H1 (cell line): ENCODE results near the gene FRMD4B. TPM values are rescaled to one million over a fixed set of nuclear protein-coding genes. Genes with fewer than 3 reads are reported as not detected.

Source experiments
- CTCF ChIA-PET: fragments of 300-600 bp; sonication (Branson Sonifier 250); formaldehyde crosslinking; loops from one replicate; lab custom pipeline; 2021; ENCODE audit not compliant: partially characterized antibody; lab: Charles Lee
- POLR2A ChIA-PET: fragments of 300-600 bp; sonication (Branson Sonifier 250); formaldehyde crosslinking; loops from one replicate; lab custom pipeline; 2021; ENCODE audit warnings: inconsistent platforms; ENCODE audit not compliant: partially characterized antibody; lab: Charles Lee
- DNase-seq, 2 experiments: peaks; one replicate each; pipeline versions ENCODE4 v3.0.0 to v3.0.0-alpha.2; 2010 to 2022; ENCODE audit warnings: low spot score in 2 of 2, low read depth in 1 of 2, mixed read lengths in 1 of 2
- FAIRE-seq: peaks from 2 replicates; lab custom pipeline; 2011; peaks lifted over from hg19 to GRCh38; lab: Jason Lieb, UNC
- H2AFZ ChIP-seq: 2 replicates; pipeline ENCODE4 v1.8.1; 2012; ENCODE audit warnings: low read length, inconsistent platforms
- H2AK5ac ChIP-seq: 2 replicates; pipeline ENCODE4 v1.6.1; 2013; ENCODE audit warnings: low read depth, low read length
- H2BK120ac ChIP-seq: replicated peaks from 2 replicates; pipeline ENCODE3; 2013; ENCODE audit warnings: low read depth, low read length, inconsistent platforms
- H2BK12ac ChIP-seq: 2 replicates; pipeline ENCODE4 v1.6.1; 2013; ENCODE audit warnings: low read depth, low read length
- H2BK15ac ChIP-seq: 2 replicates; pipeline ENCODE4 v1.6.1; 2013; ENCODE audit warnings: low read length
- H2BK20ac ChIP-seq: 2 replicates; pipeline ENCODE4 v1.6.1; 2013; ENCODE audit warnings: low read length
- H2BK5ac ChIP-seq: 2 replicates; pipeline ENCODE4 v1.6.1; 2013; ENCODE audit warnings: low read depth, low read length
- H3K14ac ChIP-seq: 2 replicates; pipeline ENCODE4 v1.6.1; 2013; ENCODE audit warnings: inconsistent platforms; ENCODE audit not compliant: insufficient read length
- H3K18ac ChIP-seq: 2 replicates; pipeline ENCODE4 v1.6.1; 2013; ENCODE audit warnings: low read length; ENCODE audit errors: extremely low read depth
- H3K23ac ChIP-seq: 2 replicates; pipeline ENCODE4 v1.6.1; 2013; ENCODE audit warnings: inconsistent platforms; ENCODE audit not compliant: insufficient read length
- H3K23me2 ChIP-seq: 2 replicates; pipeline ENCODE4 v1.6.1; 2013; ENCODE audit warnings: low read depth, low read length
- H3K27ac ChIP-seq: 2 replicates; pipeline ENCODE4 v1.6.1; 2011; ENCODE audit warnings: low read depth, low read length, inconsistent platforms
- H3K27me3 ChIP-seq, 4 experiments: replicated peaks in 1 of 4; 1 replicate in 1 of 4; 2 replicates in 3 of 4; pipeline versions ENCODE4 v1.6.1 to v1.8.1; 2011 to 2013; ENCODE audit warnings: low read length in 3 of 4, mild to moderate bottlenecking in 3 of 4, inconsistent platforms in 2 of 4, mixed read lengths in 2 of 4, moderate library complexity in 1 of 4; ENCODE audit not compliant: control insufficient read depth in 3 of 4, insufficient read depth in 3 of 4; ENCODE audit errors: extremely low read depth in 1 of 4
- H3K36me3 ChIP-seq, 4 experiments: 2 replicates each; pipeline versions ENCODE4 v1.6.1 to v1.8.1; 2011 to 2013; ENCODE audit warnings: mild to moderate bottlenecking in 4 of 4, low read length in 3 of 4, moderate library complexity in 2 of 4, control low read depth in 1 of 4, inconsistent platforms in 1 of 4; ENCODE audit not compliant: insufficient read depth in 4 of 4, control insufficient read depth in 2 of 4
- H3K4ac ChIP-seq: replicated peaks from 2 replicates; pipeline ENCODE3; 2013; ENCODE audit warnings: low read length, low read depth, mixed read lengths, inconsistent platforms; ENCODE audit not compliant: insufficient read length
- H3K4me1 ChIP-seq, 4 experiments: replicated peaks in 1 of 4; 1 replicate in 1 of 4; 2 replicates in 3 of 4; pipeline versions ENCODE4 v1.6.1 to v1.8.1; 2011 to 2013; ENCODE audit warnings: low read length in 3 of 4, inconsistent platforms in 2 of 4, mixed read lengths in 1 of 4; ENCODE audit not compliant: insufficient read depth in 4 of 4, control insufficient read depth in 3 of 4
- H3K4me2 ChIP-seq, 2 experiments: 2 replicates each; pipeline versions ENCODE4 v1.6.1 to v1.8.1; 2011 to 2013; ENCODE audit warnings: low read depth in 2 of 2, low read length in 2 of 2, control low read depth in 1 of 2, inconsistent platforms in 1 of 2, mild to moderate bottlenecking in 1 of 2; ENCODE audit not compliant: insufficient read depth in 1 of 2
- H3K4me3 ChIP-seq, 4 experiments: fragments of 200-600, 300-600 bp in 1 of 4; sonication (generic), shearing (Covaris generic), sonication (Bioruptor Twin) in 1 of 4; 2 replicates each; pipeline versions ENCODE4 v1.5.1 to v1.8.1; 2011 to 2016; ENCODE audit warnings: low read length in 4 of 4, low read depth in 3 of 4, control low read depth in 2 of 4, inconsistent platforms in 2 of 4, mild to moderate bottlenecking in 2 of 4, mixed read lengths in 1 of 4, moderate library complexity in 1 of 4; ENCODE audit not compliant: insufficient read depth in 2 of 4; ENCODE audit errors: extremely low read depth in 1 of 4
- H3K56ac ChIP-seq: replicated peaks from 2 replicates; pipeline ENCODE3; 2013; ENCODE audit warnings: low read depth, mild to moderate bottlenecking, mixed read lengths, low read length, inconsistent platforms; ENCODE audit not compliant: insufficient read length
- H3K79me1 ChIP-seq: 2 replicates; pipeline ENCODE4 v1.6.1; 2013; ENCODE audit warnings: low read depth, low read length, control low read depth
- H3K79me2 ChIP-seq, 2 experiments: 2 replicates each; pipeline versions ENCODE4 v1.6.1 to v1.8.1; 2012 to 2013; ENCODE audit warnings: low read length in 2 of 2, mild to moderate bottlenecking in 2 of 2, inconsistent platforms in 1 of 2; ENCODE audit not compliant: insufficient read depth in 2 of 2, control insufficient read depth in 1 of 2
- H3K9ac ChIP-seq, 4 experiments: replicated peaks in 1 of 4; 1 replicate in 1 of 4; 2 replicates in 3 of 4; pipeline versions ENCODE4 v1.6.1 to v1.8.1; 2011 to 2013; ENCODE audit warnings: low read depth in 3 of 4, low read length in 3 of 4, control low read depth in 2 of 4, mild to moderate bottlenecking in 2 of 4, moderate library complexity in 2 of 4, inconsistent platforms in 1 of 4; ENCODE audit errors: extremely low read depth in 1 of 4
- H3K9me3 ChIP-seq, 2 experiments: 2 replicates each; pipeline versions ENCODE4 v1.6.1 to v1.8.1; 2012 to 2013; ENCODE audit warnings: mild to moderate bottlenecking in 2 of 2, moderate library complexity in 2 of 2, control low read depth in 1 of 2, inconsistent platforms in 1 of 2, low read depth in 1 of 2, low read length in 1 of 2, mixed read lengths in 1 of 2; ENCODE audit not compliant: insufficient read depth in 2 of 2
- H4K20me1 ChIP-seq, 2 experiments: replicated peaks in 1 of 2; 2 replicates each; pipeline versions ENCODE3 to v1.8.1; 2011 to 2013; ENCODE audit warnings: inconsistent platforms in 2 of 2, low read length in 2 of 2, mild to moderate bottlenecking in 1 of 2; ENCODE audit not compliant: insufficient read depth in 2 of 2, control insufficient read depth in 1 of 2
- H4K5ac ChIP-seq: 2 replicates; pipeline ENCODE4 v1.6.1; 2013; ENCODE audit warnings: low read length, low read depth, mixed read lengths, inconsistent platforms; ENCODE audit not compliant: insufficient read length
- H4K8ac ChIP-seq: 2 replicates; pipeline ENCODE4 v1.8.0; 2013; ENCODE audit warnings: mild to moderate bottlenecking, moderate library complexity, low read length, inconsistent platforms; ENCODE audit not compliant: insufficient read depth; ENCODE audit errors: extremely low read depth
- H4K91ac ChIP-seq: replicated peaks from 2 replicates; pipeline ENCODE3; 2013; ENCODE audit warnings: low read length, mixed read lengths, inconsistent platforms; ENCODE audit not compliant: insufficient read length
- ASH2L ChIP-seq: fragments of 200-600, 300-600 bp; sonication (generic); IDR thresholded peaks from one replicate; pipeline ENCODE4 v1.7.1; 2017; ENCODE audit warnings: low read length
- CHD1 ChIP-seq: IDR thresholded peaks from 2 replicates; pipeline ENCODE4 v1.6.1; 2012; ENCODE audit warnings: low read depth, low read length, improper control_type of control experiment
- CTBP2 ChIP-seq: IDR thresholded peaks from 2 replicates; pipeline ENCODE4 v1.7.0; 2011; ENCODE audit warnings: borderline replicate concordance, mild to moderate bottlenecking, moderate library complexity, mixed read lengths, low read length; ENCODE audit not compliant: insufficient read depth, insufficient read length
- KDM1A ChIP-seq: fragments of 200-600, 300-600 bp; sonication (generic); IDR thresholded peaks from 2 replicates; pipeline ENCODE4 v1.7.1; 2016; ENCODE audit warnings: mild to moderate bottlenecking, low read length, borderline replicate concordance
- NANOG ChIP-seq: IDR thresholded peaks from 2 replicates; pipeline ENCODE4 v1.6.1; 2011; ENCODE audit warnings: low read length, low read depth, mild to moderate bottlenecking, inconsistent platforms; ENCODE audit not compliant: insufficient read depth, poor library complexity, severe bottlenecking
- POLR2A ChIP-seq, 2 experiments: IDR thresholded peaks; 1 replicate in 1 of 2; 2 replicates in 1 of 2; pipeline ENCODE4 v1.6.1; 2011; ENCODE audit warnings: low read depth in 2 of 2, low read length in 2 of 2, mild to moderate bottlenecking in 2 of 2; ENCODE audit errors: control extremely low read depth in 1 of 2
- RXRA ChIP-seq: IDR thresholded peaks from 2 replicates; pipeline ENCODE4 v1.6.1; 2011; ENCODE audit warnings: low read depth, mild to moderate bottlenecking, low read length, moderate library complexity; ENCODE audit not compliant: insufficient read depth
- SP2 ChIP-seq: IDR thresholded peaks from 2 replicates; pipeline ENCODE4 v1.6.1; 2012; ENCODE audit warnings: mild to moderate bottlenecking, low read length, inconsistent platforms
- SUZ12 ChIP-seq: fragments of 200-600 bp; sonication (generic); IDR thresholded peaks from 2 replicates; pipeline ENCODE4 v1.6.1; 2012; ENCODE audit warnings: mild to moderate bottlenecking, inconsistent platforms, low read length, moderate library complexity, mixed read lengths
- YY1 ChIP-seq: IDR thresholded peaks from 2 replicates; pipeline ENCODE4 v1.6.1; 2011; ENCODE audit warnings: low read depth, mild to moderate bottlenecking, low read length
- WGBS, 2 experiments: shearing (Covaris generic) in 1 of 2; methylation state at CpG; one replicate each; pipeline versions ENCODE4 v1.1.6 to v1.1.7; 2013 to 2015; ENCODE audit warnings: low lambda C conversion rate in 2 of 2, mixed read lengths in 2 of 2, inconsistent platforms in 1 of 2, low coverage in 1 of 2, missing lambda C conversion rate in 1 of 2; ENCODE audit not compliant: insufficient replicate concordance in 2 of 2, insufficient coverage in 1 of 2, insufficient read length in 1 of 2; ENCODE audit errors: extremely low coverage in 1 of 2, missing lambda C conversion rate in 1 of 2; 5-methylcytosine and 5-hydroxymethylcytosine counted together
- polyA plus RNA-seq, 7 experiments: library from polyadenylated mRNA; depleted of rRNA in 3 of 7; stranded (reverse) in 5 of 7; unstranded in 2 of 7; fragments of >200 nt in 5 of 7; fragments of 200-250 nt in 2 of 7; gene quantifications; 1 replicate in 5 of 7; 2 replicates in 1 of 7; 4 replicates in 1 of 7; pipeline versions ENCODE4 v1.2.1 to v1.2.3, GENCODE V29; 2011 to 2013; ENCODE audit warnings: missing spikeins in 2 of 7, mixed read lengths in 2 of 7
- total RNA-seq: library from RNA; stranded (reverse); fragmentation: NEBNext Ultra II Directional; extraction: Animal tissue kit (Norgen Biotek cat#: 25700); gene quantifications from 2 replicates; pipeline ENCODE4 v1.2.1, GENCODE V29; 2021
- TF ChIP-seq, protein P1 (sequence below): IDR thresholded peaks from 2 replicates; pipeline ENCODE4 v1.6.1; 2012; ENCODE audit warnings: inconsistent platforms
- TF ChIP-seq, protein P2 (sequence below): IDR thresholded peaks from 2 replicates; pipeline ENCODE4 v1.6.1; 2011; ENCODE audit warnings: low read depth, mild to moderate bottlenecking, low read length; ENCODE audit not compliant: insufficient read depth

The FRMD4B gene
- total and polyA plus RNA-seq, 2 of the 8 experiments (the other 6 are each of a cell fraction or from before 2014, with no cell fraction given) = 2.7 to 7.2 TPM

DNA sequence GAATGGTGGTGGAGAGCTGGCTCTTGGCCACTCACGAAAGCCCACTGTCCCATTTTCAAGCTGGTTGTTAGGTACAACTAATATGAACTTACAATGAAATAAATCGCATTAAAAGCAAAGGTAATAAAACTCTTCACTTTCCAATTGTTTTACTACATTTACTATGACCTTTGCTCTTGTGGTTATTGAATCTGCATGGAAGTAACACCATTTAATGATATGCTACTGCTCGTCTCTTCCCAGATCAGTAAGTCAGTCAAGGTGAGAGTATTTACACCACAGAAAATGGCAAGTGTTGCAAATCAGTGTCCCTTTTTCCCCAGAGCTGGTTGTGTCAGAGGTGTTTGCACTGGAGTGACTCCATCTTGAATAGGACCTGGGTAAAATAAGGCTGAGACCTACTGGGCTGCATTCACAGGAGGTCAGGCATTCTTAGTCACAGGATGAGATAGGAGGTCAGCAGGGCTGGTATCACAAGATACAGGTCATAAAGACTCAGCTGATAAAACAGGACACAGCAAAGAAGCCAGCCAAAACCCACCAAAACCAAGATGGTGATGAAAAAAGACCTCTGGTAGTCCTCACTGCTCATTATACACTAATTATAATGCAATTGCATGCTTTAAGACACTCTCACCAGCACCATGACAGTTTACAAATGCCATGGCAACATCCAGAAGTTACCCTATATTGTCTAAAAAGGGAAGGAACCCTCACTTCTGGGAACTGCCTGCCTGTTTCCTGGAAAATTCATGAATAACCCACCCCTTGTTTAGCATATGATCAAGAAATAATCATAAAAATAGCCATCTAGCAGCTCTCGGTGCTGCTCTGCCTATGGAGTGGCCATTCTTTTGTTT lies 57.6 kb downstream of the FRMD4B start:
- Histone ChIP-seq H3K56ac (no peak overlapping the region), H3K36me3 (no peaks in the 10 kb centered on the region), H2BK120ac (no peak overlapping the region), H2AFZ (no peak overlapping the region), H3K4ac (no peak overlapping the region), H3K27me3 (no peaks in the 10 kb centered on the region; a peak in 1 of 7 replicates), H3K4me1 (no peaks in the 10 kb centered on the region), H3K4me2 (no peak overlapping the region), H4K91ac (no peak overlapping the region), H2BK12ac (no peak overlapping the region), H3K4me3 (no peak overlapping the region), H2BK15ac (no peak overlapping the region), H3K79me1 (no peaks in the 10 kb centered on the region), H3K27ac (no peak overlapping the region), H4K20me1 (peaks cover 0 to 2% of the 10 kb centered on the region in 2 experiments), H2AK5ac (no peak overlapping the region), H3K23me2 (no peaks in the 10 kb centered on the region), H2BK5ac (no peak overlapping the region), H2BK20ac (no peak overlapping the region), H3K9me3 (no peaks in the 10 kb centered on the region), H4K5ac (no peak overlapping the region), H3K18ac (no peak overlapping the region), H3K79me2 (no peaks in the 10 kb centered on the region), H4K8ac (no peak overlapping the region), H3K23ac (no peak overlapping the region), H3K9ac (no peak overlapping the region), H3K14ac (no peak overlapping the region)
- ChIA-PET CTCF (interaction anchor here (1.1 to 2.6 kb wide), 6 partner anchors 18 to 344 kb away, joined by 4 to 8 read pairs (median 5); no protein-coding TSS in a partner anchor), POLR2A (no interaction called here)
- DNase-seq = no peak
- WGBS, 2 experiments = 91% methylated on average over 4 of the region's 4 CpGs; no CpG with 5 or more reads in 1 of the 2 experiments
- FAIRE-seq = no peak
- TF ChIP-seq SP2 (no peak), SUZ12 (no peak), CTBP2 (no peak), ASH2L (no peak), POLR2A (IDR thresholded peaks at IDR 0.05; ENCODE audit: control extremely low read depth in 1 of 2, low read depth in 2 of 2, low read length in 2 of 2) (no peak), NANOG (no peak), RXRA (no peak), YY1 (no peak), KDM1A (no peak), CHD1 (no peak)
- TF ChIP-seq, protein P1, sequence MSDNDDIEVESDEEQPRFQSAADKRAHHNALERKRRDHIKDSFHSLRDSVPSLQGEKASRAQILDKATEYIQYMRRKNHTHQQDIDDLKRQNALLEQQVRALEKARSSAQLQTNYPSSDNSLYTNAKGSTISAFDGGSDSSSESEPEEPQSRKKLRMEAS = no peak
- TF ChIP-seq, protein P2, sequence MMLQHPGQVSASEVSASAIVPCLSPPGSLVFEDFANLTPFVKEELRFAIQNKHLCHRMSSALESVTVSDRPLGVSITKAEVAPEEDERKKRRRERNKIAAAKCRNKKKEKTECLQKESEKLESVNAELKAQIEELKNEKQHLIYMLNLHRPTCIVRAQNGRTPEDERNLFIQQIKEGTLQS = no peak
